Suppressor macrophage (primary cell): ENCODE data around the gene NDST1.

ENCODE experiments used
- DNase-seq, 4 experiments: peaks; one replicate each; pipeline ENCODE4 v3.0.0-alpha.2; 2020 to 2022

Gene NDST1

DNA sequence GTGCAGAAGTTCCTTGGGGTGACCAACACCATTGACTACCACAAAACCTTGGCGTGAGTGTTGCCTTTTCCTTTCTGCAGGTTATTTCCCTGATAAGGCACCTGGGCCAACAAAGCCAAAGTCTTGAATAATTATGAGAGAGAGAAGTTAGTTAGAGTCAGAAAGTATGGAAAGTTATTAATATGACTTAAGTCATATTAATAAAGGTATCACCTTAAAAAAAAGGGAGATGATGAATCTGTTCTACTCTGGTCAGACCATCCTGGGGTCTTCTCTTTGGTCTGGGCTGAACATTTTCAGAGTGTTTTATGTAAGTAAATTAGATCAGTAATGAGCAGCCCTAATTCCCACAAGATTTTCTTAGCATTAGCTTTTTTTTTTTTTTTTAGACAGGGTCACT lies 41.8 kb downstream of the NDST1 start:
- no peak for DNase-seq

DNA sequence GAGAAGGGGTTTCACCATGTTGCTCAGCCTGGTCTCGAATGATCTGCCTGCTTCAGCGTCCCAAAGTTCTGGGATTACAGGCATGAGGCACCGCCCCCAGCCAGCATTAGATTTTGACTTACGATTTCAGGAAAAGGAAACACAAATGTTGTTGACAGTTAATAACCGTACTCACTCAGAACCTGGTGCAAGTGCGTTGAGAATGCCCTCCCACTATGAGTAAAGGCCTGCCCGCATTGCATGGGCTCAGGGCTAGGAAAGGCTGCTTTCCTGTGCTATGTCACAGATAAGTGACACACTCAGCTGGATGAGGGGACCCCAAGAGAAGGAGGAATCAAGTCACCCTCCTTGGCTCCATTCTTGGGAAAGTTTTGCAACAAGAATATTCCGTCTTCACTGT lies 42.4 kb downstream of the NDST1 start:
- DNase-seq: no peak

DNA sequence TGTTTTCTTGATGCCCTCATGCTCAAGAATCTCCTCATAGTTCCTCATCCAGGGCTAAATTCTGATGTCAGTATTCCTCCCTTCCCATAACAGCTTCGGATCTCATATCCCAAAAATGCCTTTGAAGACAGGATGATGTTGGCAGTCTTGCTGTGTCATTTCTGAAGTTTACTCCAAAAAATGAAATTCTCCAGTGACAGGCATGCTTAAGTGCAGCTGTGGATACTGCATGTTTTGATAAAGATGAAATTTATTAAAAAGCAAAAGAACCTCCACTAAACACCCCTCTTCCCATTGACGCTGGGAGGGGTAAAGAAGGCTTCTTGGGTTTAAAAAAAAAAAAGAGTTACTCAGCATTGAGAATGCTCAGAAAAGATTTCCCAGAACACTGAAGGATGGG lies 43.1 kb downstream of the NDST1 start:
- DNase-seq: no peak

DNA sequence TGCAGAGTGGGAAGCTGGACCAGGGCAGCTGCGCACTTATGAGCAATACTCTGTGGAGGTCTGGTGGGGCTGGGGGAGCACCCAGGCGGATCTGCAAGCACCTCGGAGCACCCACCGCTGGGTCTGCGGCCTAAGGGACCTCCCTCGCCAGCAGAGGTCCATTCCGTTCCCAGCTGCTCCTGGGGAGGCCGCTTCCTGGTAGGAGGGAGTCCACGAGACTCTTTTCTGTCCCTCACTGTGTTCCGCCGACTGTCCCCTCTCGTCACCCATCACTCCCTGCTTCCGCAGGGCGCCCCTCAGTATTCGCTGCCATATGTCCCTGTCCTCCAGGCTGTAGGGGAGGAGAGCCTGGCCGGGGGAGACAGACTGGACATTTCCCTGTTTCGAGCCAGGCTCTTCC lies 45.5 kb downstream of the NDST1 start:
- no peak for DNase-seq

DNA sequence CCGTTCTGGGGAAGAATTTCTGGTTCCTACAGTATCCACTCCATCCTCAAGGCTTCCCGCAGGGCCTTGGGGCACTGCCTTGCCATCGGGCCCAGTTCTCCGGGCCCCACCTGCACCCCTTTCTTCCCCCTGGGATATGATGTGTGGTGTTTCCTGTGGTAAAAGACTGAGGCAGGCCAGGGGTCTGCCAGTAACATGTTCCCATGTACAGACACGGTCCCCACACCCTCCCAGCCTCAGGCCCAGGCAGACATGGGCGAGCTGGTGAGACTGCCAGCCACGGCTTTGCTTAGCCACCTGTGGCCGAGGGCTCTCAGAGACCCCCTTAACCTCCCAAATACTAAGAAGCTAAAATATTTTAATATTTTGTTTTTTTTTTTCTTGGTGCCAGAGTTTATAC lies 46.0 kb downstream of the NDST1 start:
- DNase-seq: no peak

- no peak for DNase-seq
Measured at GRCh38 chr5:150554857-150555256, 46.9 kb downstream of the NDST1 start.

GRCh38 chr5:150556106-150556505 lies 48.2 kb downstream of the NDST1 start:
- DNase-seq: no peak

GRCh38 chr5:150556859-150557508 lies 49.1 kb downstream of the NDST1 start:
- no peak for DNase-seq

- DNase-seq: no peak
Measured at GRCh38 chr5:150557509-150557872, 49.6 kb downstream of the NDST1 start.

DNA sequence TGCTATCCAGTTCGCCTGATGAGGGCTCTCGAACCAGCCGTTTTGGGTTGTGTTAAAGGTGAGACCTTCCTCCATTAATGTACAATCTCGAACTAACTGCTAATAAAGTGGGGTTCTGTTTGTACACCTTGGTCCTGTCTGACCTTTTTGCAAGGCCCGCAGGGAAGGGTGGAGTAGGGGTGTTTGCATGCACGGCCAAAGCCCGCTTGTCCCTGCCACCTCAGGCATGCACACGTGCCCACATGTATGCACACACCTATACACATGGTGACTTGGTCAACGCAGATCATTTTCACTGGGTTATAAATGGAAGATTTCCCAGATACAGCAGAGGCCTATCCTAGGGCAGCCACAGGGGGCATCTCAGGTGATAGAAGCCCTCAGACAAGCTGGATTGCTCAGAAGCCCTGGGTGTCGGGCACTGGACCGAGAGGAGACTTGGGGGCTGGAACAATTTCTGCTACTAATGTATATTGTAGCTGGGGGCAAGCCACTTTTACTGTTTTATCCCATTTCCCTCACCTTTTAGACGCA lies 50.2 kb downstream of the NDST1 start:
- DNase-seq: no peak

DNA sequence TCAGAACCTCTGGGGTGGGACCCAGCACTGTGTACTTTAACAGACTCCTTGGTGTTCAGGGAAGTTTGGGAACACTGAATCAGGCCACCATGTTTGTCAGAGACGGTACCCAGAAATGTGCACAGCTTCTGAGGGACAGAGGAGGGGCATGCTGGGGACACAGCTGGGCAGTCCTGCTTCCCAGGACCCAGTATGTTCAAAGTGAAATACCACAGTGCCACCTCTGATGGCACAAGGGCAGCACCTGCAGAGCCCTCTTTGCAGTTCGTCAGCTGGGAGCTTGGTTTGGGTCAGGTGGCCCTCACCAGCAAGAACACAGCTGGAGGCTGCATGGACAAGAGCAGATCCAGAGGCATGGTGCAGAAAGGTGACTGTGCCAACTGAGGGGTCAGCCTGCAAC lies 51.2 kb downstream of the NDST1 start:
- no peak for DNase-seq

DNA sequence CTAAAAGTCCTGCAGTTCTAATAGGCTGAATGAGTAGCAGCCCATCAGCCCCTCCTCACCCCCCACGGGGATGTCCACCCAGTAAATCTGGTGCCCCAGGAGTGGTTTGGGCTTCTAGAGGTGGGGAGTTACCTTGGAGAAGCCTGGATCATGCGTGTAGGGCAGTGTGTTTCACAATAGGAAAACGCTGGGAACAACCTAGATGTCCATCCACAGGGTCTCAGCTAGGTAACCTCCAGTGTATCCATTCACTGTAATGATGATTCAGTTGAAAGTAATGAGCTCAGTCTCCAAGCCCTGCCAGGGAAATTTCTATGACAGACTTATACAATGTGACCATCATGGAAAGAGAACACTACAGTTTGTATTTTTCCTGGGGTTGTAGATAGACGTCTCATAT lies 51.8 kb downstream of the NDST1 start:
- DNase-seq: no peak

DNA sequence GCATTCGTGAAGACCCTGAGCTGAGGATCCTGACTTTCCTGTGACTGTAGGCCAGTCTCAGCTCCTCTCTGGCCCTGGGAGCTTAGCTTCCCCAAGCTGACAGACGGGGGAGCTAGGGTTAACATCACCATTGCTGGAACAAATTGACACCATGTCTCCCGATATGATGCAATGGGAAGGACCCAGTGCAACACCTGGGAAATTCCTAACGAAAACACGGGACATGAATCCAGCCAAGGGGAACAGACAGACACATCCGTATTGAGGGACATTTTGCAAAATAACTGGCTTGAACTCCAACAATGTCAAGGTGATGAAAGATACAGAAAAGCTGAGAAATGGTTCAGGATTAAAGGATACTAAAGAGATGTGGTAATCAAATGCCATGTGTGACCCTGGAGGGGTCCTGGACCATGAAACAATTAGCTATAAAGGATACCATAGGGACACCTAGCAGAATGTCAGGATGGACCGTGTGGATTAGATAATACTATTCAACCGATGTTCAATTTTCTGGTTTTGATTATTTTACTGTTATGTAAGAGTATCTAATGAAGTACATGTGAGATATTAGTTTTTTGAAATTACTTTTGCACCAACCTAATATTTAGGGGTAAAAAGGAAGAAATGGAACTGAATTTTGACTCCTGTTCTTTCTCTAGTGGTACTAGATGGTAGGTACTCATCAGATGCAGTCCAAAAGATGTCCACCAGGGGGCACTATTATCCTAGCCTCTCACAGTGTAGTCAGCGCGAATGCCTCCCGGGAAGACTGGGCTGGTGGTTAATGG lies 52.7 kb downstream of the NDST1 start:
- peak; percentile 89 to 96 (median 92) for DNase-seq

DNA sequence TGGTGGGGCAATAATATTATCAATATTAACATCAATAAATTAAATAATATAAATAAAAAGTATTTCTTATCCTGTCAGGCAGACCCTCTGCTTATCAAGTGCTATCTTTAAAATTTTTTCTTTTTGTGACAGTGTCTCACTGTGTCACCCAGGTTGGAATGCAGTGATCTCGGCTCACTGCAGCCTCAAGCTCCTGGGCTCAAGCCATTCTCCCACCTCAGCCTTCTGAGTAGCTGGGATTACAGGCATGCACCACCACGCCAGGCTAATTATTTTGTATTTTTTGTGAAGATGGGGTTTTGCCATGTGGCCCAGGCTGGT lies 53.2 kb downstream of the NDST1 start:
- no peak for DNase-seq

- no peak for DNase-seq
Measured at GRCh38 chr5:150561571-150562275, 53.8 kb downstream of the NDST1 start.

DNA sequence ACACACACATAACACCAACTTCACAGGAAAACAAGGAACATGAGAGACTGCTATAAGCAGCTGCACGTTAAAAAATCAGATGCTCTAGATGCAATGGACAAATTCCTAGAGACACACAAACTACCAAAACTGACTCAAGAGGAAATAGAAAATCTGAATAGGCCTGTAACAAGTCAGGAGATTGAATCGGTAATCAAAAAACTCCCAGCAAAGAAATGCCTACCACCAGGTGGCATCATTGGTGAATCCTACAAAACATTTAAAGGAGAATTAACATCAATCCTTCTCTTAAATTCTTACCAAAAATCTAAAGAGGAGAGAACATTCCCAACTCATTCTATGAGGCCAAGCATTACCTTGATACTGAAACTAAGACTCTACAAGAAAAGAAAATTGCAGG lies 54.9 kb downstream of the NDST1 start:
- DNase-seq: peak; percentile 65 to 74 (median 66)

- DNase-seq: no peak
Measured at GRCh38 chr5:150565868-150566267, 57.9 kb downstream of the NDST1 start.

- DNase-seq: peak in 3 of 4 experiments; percentile 21 to 40 (median 35)
Measured at GRCh38 chr5:150567031-150567717, 59.2 kb downstream of the NDST1 start.

DNA sequence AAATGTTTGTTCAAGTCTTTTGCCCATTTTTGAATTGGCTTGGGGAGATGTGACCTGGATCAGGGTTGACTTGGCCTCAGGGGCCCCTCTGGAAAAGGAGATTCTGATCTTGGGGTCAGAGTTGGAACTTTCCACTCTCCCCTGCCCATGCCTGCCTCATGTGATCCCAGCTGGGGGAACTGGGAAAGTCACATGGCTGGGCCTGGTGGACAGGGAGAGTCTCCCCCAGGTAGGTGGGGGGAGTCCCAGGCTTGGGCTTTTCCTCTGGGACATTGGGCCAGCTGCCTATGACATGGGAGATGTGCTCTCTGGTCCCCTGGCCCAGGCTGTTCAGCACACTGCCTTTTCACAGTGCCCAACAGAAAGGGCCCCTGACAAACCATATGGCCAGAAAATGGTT lies 60.7 kb downstream of the NDST1 start:
- DNase-seq: peak in 1 of 4 experiments; percentile 1

DNA sequence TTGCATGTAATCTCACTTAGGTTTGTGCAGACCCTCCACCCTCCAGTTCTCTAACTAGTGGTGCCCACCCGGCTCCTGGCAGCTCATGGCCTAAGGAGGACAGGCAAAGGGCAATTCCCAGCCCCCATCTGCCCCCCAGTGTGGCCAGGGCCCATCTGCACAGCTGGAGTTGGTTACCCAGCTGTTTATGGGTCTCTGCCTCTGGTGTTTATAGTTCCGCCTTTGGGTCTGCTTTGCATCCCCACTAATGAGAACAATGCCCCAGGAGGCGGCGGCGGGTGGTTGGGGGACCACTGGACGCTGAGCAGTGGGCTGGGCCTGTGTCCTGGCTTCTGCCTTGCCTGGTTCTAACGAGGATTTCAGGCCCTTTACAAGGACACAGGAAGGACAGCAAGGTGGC lies 62.4 kb downstream of the NDST1 start:
- no peak for DNase-seq

GRCh38 chr5:150571836-150572235 lies 63.9 kb downstream of the NDST1 start:
- DNase-seq: no peak

- no peak for DNase-seq
Measured at GRCh38 chr5:150573216-150573615, 65.3 kb downstream of the NDST1 start.
